Mononuclear cell (primary cell): Measurements from ENCODE around the gene KTI12. TPM values are rescaled to one million over a fixed set of nuclear protein-coding genes. Genes with fewer than 3 reads are reported as not detected.
"Not testable (repeated sequence)": the region's sequence is repeated elsewhere in the genome, so short reads cannot be mapped to it uniquely, and the experiment has no call there.

Experiments
- H3K27me3 ChIP-seq: 2 replicates; pipeline ENCODE4 v1.6.0; 2011; ENCODE audit warnings: low read length, control low read depth; ENCODE audit not compliant: insufficient read depth
- H3K4me1 ChIP-seq: 2 replicates; pipeline ENCODE4 v1.5.1; 2011; ENCODE audit warnings: mild to moderate bottlenecking, low read length, control low read depth; ENCODE audit not compliant: insufficient read depth
- H3K4me3 ChIP-seq: 2 replicates; pipeline ENCODE4 v1.5.1; 2011; ENCODE audit warnings: mild to moderate bottlenecking, low read length, moderate library complexity
- H3K9me3 ChIP-seq: 2 replicates; pipeline ENCODE4 v1.5.1; 2011; ENCODE audit warnings: low read depth, mild to moderate bottlenecking, control low read depth, low read length
- total RNA-seq: library from RNA; depleted of rRNA; stranded (reverse); fragments of >200 nt; gene quantifications from one replicate; pipeline ENCODE4 v1.2.3, GENCODE V29; 2012

KTI12 gene
- total RNA-seq, 1 donor, result 19.6 TPM

DNA sequence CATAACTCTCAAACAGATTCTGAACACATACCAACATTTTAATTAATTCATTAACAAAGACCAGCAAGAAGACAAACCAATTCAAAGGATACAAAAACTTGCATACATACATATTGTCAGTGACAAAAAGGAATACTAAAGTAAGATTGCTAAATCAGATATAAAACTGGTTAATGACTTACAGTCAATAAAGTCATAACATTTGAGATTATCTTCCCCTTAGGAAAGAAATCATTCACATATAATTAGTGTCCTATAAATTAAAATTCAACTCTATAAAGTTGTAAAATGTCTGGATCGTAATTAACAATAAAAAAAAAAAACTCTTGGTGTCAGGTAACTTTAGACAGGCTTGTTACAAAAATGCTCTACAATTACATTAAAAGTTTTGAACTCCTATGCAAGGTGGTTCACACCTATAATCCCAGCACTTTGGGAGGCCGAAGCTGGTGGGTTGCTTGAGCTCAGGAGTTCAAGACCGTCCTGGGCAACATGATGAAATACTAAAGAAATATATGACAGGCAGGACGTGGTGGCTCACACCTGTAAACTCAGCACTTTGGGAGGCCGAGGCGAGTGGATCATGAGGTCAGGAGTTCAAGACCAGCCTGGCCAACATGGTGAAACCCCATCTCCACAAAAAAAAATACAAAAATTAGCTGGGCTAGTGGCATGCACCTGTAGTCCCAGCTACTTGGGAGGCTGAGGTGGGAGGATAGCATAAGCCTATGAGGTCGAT lies 25.4 kb downstream of the KTI12 start:
- Histone ChIP-seq H3K27me3 (peaks cover 14% of the 10 kb centered on the region), H3K4me3 (no peak overlapping the region), H3K9me3 (no peaks in the 10 kb centered on the region), H3K4me1 (no peaks in the 10 kb centered on the region)

DNA sequence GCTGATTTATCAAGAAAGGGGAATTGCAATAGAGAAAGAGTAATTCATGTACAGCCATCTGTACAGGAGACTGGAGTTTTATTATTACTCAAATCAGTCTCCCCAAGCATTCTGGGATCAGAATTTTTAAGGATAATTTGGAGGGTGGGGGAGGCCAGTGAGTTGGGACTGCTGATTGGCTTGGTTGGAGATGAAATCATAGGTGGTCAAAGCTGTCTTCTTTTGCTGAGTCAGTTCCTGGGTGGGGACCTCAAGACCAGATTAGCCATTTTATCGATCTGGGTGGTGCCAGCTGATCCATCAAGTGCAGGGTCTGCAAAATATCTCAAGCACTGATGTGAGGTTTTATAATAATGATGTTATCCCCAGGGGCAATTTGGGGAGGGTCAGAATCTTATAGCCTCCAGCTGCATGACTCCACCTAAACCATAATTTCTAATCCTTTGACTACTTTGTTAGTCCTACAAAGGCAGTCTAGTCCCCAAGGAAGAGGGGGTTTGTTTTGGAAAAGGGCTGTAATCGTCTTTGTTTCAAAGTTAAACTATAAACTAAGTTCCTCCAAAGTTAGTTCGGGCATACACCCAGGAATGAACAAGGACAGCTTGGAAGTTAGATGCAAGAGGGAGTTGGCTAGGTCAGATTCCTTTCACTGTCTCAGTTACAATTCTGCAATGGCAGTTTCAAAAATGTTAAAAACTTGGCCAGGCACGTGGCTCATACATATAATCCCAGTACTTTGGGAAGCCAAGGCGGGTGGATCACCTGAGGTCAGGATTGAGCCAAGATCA lies 26.2 kb downstream of the KTI12 start:
- peaks cover 17% of the 10 kb centered on the region for H3K27me3 ChIP-seq
- no peaks in the 10 kb centered on the region for H3K4me1 ChIP-seq
- no peaks in the 10 kb centered on the region for H3K9me3 ChIP-seq
- no peak overlapping the region for H3K4me3 ChIP-seq

DNA sequence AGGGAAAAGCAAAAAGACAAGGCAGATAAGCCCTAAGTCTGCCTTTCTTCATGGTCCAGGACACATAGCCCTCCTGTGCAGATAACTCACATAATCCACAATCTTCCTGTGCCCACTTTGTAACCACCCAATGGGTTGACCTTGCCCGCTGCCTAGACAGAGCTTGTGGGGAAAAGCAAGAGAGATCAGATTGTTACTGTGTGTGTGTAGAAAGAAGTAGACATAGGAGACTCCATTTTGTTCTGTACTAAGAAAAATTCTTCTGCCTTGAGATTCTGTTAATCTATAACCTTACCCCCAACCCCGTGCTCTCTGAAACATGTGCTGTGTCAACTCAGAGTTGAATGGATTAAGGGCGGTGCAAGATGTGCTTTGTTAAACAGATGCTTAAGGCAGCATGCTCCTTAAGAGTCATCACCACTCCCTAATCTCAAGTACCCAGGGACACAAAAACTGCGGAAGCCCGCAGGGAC lies 27.5 kb downstream of the KTI12 start:
- H3K27me3 ChIP-seq, result peaks cover 17% of the 10 kb centered on the region
- not testable (repeated sequence) for H3K9me3 ChIP-seq, H3K4me3 ChIP-seq, H3K4me1 ChIP-seq

DNA sequence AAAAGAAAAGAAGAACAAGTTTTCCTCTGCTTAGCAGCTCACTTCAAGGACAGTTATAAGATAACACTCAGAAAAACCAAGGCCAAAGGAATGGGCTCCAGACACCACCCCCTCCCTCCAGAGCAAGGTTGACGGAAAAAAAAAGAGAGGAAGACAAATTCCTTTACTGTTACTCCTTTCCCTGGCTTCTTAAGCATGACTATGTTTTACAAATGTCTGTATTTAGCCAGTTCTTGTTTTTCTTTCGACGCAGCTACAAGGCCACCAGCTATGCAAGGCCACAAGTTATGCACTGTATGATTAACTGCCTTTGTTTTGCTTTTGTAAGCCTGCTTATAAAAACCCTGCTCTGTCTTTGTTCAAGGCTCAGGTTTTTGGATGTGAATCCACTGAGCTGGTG lies 28.1 kb downstream of the KTI12 start:
- peaks cover 17% of the 10 kb centered on the region for H3K27me3 ChIP-seq
- not testable (repeated sequence) for H3K4me3 ChIP-seq, H3K9me3 ChIP-seq, H3K4me1 ChIP-seq

GRCh38 chr1:52003877-52004276 lies 29.7 kb downstream of the KTI12 start:
- H3K27me3 ChIP-seq, result peaks cover 17% of the 10 kb centered on the region

GRCh38 chr1:52002038-52002917 lies 31.3 kb downstream of the KTI12 start:
- no peak overlapping the region for H3K4me3 ChIP-seq
- peaks cover 13% of the 10 kb centered on the region for H3K27me3 ChIP-seq
- H3K9me3 ChIP-seq, result no peaks in the 10 kb centered on the region
- no peaks in the 10 kb centered on the region for H3K4me1 ChIP-seq

More at GRCh38 chr1:52003877-52004276, 29.7 kb downstream of the KTI12 start:
- H3K9me3 ChIP-seq, result no peaks in the 10 kb centered on the region
- no peak overlapping the region for H3K4me3 ChIP-seq
- H3K4me1 ChIP-seq, result no peaks in the 10 kb centered on the region

- H3K9me3 ChIP-seq, result no peaks in the 10 kb centered on the region
- H3K27me3 ChIP-seq, result peaks cover 3% of the 10 kb centered on the region
- H3K4me3 ChIP-seq, result no peak overlapping the region
- no peaks in the 10 kb centered on the region for H3K4me1 ChIP-seq
Measured at GRCh38 chr1:51998701-51999100, 34.9 kb downstream of the KTI12 start.

GRCh38 chr1:51997974-51998382 lies 35.6 kb downstream of the KTI12 start:
- Histone ChIP-seq H3K4me1 (no peaks in the 10 kb centered on the region), H3K4me3 (no peak overlapping the region), H3K27me3 (peaks cover 4% of the 10 kb centered on the region), H3K9me3 (no peaks in the 10 kb centered on the region)

DNA sequence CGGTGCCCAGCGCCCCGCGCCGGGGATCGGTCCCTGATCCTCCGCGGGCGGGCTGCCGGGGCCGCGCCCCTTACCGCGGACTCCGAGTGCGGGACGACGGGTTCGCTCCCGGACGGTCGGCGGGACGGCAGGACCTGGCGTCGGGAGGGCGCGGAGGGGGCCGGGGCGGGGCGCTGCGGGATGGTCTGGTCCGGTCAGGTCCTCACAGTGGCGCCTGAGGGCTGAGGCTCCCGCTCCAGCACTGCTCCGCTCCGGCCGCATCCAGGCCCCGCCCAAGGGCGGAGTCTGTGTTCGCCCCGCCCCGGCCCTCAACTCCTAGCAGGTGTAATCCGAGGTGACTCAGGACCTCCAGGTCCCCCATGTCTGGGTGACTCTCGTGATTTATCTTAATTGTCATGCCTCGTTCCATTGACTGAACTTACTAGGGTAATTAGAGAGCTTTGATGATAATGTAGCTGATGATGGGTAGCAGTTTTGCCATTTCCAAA lies 43.1 kb downstream of the KTI12 start, which contains the start of gene RAB3B:
Gene RAB3B (minus strand): TSS at position 223 of the 488 bp plus-strand sequence. CDS start 13,583 bp downstream, outside the sequence.
- H3K9me3 ChIP-seq, result no peaks in the 10 kb centered on the region
- H3K4me3 ChIP-seq, result peak within 1 kb of the TSS; percentile 24
- peaks cover 27% of the 10 kb centered on the region for H3K27me3 ChIP-seq
- peaks cover 6% of the 10 kb centered on the region for H3K4me1 ChIP-seq

- Histone ChIP-seq H3K4me1 (peaks cover 6% of the 10 kb centered on the region), H3K27me3 (peaks cover 27% of the 10 kb centered on the region), H3K4me3 (peak overlapping the region; percentile 24), H3K9me3 (no peaks in the 10 kb centered on the region)
Measured at GRCh38 chr1:51989582-51990477, 43.8 kb downstream of the KTI12 start.

DNA sequence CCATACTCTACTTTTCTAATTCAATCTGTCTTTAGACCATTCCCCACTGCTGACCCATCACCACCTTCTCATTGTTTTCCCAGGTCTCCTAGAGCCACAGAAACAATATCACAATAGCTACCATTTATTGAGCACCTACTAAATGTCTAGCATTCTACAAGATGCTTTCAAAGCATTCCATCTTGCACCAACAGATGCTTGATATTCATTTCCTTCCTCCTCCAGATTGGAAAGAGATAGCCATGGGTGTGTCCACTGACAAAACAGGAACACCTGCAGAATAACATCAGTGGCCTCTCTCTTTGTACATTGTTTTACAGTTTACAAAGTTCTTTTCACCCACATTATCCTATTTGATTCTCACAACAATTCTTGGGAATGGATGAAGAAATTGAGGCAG lies 45.4 kb downstream of the KTI12 start:
- H3K4me1 ChIP-seq, result peaks cover 6% of the 10 kb centered on the region
- H3K27me3 ChIP-seq, result peaks cover 27% of the 10 kb centered on the region
- no peaks in the 10 kb centered on the region for H3K9me3 ChIP-seq
- no peak overlapping the region for H3K4me3 ChIP-seq

DNA sequence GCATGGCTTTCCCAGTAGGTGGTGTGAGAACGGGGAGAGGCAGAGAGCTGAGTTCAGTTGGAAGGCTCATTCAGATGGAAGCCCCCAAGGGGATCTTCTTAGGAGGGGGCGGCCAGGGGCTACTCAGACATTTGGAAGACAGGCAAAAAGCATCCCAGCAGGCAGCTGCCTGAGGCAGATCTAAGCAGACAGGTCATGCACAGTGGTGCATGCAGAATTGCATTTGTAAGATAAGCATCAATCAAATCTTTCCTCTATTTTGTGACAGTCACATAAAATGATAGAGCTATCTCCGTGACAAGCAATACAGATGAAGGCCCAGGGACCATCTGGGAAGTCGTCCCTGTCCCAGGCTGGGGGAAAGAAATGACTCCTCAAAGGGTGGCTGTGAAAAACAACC lies 46.9 kb downstream of the KTI12 start:
- Histone ChIP-seq H3K4me1 (peaks cover 6% of the 10 kb centered on the region), H3K9me3 (no peaks in the 10 kb centered on the region), H3K27me3 (peaks cover 14% of the 10 kb centered on the region), H3K4me3 (no peak overlapping the region)

DNA sequence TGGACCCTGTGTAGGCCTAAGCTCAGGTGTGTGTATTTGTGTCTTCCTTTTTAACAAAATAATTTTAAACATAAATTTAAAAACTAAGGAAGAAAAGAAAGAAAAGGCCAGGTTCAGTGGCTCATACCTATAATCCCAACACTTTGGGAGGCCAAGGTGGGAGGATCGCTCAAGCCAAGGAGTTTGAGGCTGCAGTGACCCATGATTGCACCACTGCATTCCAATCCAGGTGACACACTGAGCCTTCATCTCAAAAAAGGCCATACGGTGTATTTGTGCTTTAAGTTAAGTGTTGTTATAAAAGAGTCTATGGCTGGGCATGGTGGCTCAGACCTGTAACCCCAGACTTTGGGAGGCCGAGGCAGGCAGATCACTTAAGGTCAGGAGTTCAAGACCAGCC lies 51.4 kb downstream of the KTI12 start:
- no peaks in the 10 kb centered on the region for H3K27me3 ChIP-seq
- H3K9me3 ChIP-seq, result no peaks in the 10 kb centered on the region
- H3K4me3 ChIP-seq, result no peak overlapping the region
- H3K4me1 ChIP-seq, result no peaks in the 10 kb centered on the region
